NCI-H345 treated with DMSO at 0.1 percent for 48 hours (cell line): ENCODE results near the gene PGC.

Source experiments
- DNase-seq: peaks from one replicate; lab custom pipeline; 2025; ENCODE audit not compliant: unreplicated experiment; lab: John Stamatoyannopoulos, UW

Gene PGC

DNA sequence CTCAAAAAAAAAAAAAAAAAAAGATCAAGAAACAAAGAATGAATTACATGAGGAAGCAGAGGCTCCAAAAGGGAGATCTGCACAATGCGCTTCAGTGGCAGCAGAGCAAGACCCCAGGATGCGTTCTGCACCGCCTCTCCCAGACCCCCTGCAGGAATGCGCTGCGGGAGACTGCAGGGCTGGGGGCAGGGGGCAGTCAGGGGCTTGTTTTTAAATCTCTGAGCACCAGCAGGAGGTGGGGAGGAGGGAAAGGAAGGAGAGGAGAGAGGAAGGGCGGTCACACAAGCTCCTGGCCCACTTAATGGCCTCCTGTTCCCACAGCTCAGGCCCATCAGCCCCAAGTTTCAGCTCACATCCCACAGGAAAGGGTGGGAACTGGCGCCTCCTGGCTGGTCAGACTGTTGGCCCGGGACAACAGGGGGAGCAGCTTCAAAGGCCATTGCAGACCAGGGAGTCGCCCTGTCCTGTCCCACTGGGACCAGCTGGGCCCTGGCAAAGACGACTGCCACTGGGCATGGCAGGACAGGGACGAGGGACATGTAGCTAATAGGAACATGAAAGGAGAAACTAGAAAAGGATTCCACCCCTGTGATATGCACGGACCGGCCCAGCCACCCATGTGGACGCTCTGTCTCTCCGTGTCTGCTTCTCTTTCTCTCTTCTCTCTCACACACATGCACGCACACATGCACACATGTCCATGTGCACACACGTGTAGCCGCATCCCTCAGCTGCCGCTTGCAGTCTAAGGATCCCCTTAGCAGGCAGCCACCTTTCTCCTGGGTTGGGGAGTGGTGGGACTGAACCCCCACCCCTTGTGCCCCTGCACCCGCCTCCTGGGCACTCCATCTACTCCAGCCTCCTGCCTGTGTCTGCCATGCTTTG lies 46.5 kb downstream of the PGC start:
- DNase-seq, result no peak

DNA sequence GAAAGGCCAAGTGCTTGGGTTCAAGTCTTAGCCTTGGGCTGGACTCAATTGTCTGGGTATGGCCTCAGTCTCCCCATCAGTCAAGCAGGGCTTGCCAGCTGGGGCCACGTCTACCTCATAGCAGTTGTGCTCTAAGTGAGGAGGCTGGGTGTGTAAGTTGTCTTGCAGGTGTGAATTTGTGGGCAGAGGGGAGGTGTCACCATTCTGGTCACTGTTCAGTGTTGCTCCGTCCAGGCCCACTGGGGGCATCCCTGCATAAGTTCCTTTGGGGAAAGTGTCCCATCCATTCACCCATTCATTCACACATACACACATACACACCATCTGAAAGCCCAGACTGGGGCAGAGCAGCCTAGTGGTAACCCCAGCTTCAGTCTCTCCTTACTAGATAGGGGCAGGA lies 48.1 kb downstream of the PGC start:
- DNase-seq, result no peak

- no peak for DNase-seq
These were observed 49.1 kb downstream of the PGC start for GRCh38 chr6:41697861-41698781.

DNA sequence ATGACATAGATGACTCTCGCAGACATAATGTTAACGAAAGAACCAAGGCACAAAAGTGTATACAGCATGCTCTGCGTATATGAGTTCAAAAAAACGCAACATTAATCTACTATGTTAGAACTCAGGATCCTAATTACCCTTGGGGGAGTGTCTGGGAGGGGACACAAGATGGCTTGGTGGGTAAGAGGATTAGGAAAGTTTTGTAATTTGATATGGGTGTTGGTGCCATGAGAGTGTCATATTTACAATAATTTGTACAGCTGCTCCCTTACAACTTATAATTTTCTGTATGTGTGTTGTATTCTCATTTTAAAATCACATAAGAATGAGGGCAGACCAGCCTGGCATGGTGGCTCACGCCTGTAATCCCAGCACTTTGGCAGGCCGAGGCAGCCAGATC lies 50.4 kb downstream of the PGC start:
- no peak for DNase-seq

DNA sequence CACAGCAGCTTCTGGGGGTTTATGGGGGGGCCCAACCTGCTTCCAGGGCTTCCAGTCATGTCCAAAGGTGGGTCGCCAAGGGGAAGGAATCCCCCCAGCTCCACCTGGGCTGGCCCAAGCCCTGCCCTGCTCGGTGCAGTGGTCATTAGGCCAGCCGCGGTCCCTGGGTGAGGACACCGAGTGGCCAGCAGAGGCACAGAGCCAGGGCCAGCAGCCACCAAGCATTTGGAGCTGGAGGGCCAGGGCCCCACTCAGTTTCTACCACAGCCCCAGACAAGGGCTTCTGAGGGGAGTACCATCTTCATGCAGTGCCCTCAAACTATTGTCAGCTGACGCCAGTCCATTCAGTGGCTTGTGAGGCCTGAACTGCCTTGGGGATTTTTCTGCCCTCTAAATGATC lies 51.4 kb downstream of the PGC start:
- no peak for DNase-seq

GRCh38 chr6:41694815-41695526 lies 52.2 kb downstream of the PGC start:
- no peak for DNase-seq

DNA sequence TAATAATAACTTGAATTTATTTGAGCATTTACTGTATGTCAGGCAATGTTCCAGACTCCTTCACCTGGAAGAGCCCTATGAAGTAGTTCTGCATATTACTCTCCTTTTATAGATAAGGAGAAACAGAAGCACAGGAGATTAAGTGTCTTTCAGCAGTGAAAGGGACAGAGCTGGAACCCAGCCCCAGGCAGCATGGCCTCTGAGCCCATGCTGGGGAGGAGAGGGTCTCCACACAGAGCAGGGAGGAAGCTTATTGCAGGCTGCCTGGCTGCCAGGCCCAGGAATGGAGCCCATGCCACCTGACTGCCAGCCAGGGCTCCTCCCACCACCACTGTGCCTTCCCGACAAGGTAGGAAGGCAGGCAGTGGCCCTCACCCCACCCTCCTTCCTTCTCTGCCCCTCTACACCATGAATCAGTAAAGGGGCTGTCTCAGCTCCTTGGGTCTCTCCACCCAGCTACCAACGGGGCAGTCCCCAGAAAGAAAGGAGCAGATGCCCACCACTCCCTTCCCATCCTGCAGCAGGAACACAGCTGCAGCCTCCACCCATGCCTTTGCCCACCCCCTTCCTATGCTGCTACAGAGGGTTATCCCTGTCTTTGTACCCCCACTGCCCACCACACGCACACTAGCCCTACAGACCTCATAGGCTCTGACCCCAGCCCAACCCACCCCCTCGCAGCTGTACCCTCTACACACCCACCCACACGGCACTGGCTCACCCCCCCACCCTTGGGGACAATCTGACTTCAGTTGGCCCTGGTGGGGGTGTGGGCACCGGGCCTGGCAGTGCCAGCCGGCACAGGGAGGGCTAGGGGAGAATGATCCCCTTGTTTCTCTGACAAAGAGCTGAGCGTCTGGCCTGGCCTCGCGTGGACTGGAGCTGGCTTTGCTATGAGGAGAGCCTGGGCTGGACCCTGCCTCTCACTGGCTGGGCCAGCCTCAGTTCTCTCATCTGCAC lies 53.6 kb downstream of the PGC start:
- no peak for DNase-seq

GRCh38 chr6:41692730-41693129 lies 54.5 kb downstream of the PGC start:
- no peak for DNase-seq

DNA sequence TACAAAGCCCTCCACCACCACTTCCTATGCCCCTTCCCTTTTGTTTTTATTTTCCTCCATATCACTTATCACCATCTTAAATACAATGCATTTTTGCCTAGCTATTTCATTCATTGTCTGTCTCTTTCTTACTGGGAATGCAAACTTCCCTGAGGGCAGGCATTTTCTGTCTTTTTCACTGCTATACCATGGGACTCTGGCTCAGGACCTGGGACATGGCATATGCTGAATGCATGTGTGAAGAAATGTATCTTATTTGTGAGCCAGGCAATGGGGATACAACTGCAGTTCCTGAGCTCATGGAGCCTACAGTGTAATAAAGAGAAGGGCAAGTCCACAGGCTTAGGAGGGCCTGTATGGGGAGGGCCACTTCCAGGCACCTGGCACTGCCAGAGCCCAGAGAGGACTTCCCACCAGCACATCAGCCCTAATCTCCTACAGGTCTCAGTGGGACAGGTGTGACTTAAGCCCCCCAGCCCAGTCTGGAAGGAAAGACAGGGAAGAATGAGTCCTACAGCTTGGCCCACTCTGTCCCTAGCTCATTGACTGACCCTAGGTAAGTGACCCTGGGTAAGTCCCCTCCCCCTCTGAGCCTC lies 55.0 kb downstream of the PGC start:
- DNase-seq, result no peak

- DNase-seq, result no peak
These were observed 55.6 kb downstream of the PGC start for GRCh38 chr6:41691426-41692079.

DNA sequence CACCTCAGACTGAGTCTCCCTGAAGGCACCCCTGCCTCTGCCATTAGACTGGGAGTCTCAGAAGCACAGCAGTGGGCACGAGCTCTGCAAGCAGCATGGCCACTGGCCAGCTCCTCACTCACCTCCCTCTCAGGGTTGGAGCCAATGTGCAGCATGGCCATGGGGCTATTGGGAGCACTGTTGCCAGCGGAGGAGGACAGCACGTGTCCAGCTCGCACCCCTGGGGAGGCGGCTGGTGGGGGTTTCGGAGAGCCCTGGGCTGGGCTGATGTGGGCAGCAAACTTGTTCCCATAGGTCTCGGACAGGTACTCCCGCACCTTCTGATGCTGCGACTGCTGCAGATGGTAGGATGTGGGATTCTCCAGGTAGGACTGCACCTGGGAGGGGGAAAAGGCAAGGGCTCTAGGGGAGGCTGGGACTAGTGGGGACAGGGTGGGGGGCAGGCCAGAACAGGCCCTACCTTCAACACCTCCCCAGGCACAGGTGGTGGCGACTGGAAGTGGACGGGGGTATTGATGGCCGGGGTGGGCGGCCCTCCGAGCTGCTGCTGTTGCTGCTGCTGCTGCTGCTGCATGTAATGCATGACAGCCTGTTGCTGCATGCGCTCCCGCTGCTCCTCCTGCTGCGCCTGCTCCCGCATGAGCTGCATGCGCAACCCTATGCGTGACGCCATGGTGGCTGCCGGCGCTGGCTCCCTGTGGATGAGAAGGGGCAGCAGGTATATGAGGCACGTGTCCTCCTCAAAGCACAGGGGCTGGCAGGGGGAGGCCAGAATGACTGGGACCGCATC lies 56.5 kb downstream of the PGC start:
- DNase-seq, result no peak

DNA sequence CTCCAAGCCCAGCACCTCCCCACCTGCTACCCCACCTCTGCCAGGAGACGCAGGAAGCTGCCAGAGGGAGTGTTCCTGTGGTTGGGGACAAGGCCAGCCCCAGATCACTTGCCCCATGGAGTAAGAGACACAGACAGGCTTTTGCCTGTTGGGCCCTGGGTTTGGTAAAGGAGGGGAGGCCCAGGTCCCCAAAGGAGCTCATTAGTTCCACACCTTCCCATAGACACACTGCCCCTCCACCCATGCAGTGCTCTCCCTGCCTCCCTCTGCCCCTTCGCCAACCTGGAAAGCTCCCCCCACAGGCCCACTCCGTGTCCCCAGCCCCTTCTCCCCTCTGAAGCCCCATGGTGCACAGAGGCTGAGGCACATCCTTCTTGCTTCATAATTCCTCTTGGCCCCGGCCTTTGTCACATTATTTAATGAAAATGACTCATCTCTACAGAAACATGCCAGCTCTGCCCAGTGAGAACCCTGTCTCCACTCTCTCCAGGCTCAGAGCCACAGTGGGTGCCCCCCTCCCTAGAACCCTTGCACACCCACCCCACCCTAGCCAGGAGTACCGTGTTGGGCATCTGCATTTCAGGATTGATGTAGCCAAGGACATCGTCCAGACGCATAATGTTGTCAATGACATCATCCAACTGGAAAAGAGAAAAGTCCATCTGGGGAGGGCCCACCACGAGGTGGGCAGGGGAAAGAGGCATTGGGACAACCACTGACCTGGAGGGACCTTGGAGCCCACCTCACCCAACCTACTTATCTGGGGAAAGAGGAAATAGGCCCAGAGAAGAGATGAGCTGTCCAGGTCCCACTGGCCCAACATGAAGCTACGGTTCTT lies 57.8 kb downstream of the PGC start:
- no peak for DNase-seq

- no peak for DNase-seq
These were observed 58.8 kb downstream of the PGC start for GRCh38 chr6:41688256-41688965.

GRCh38 chr6:41687501-41688175 lies 59.6 kb downstream of the PGC start:
- no peak for DNase-seq
